Transverse colon (tissue), 4 donors: ENCODE measurements around the gene HOXC9. TPM values are rescaled to one million over a fixed set of nuclear protein-coding genes. Genes with fewer than 3 reads are reported as not detected.

Source experiments
- DNase-seq: peaks from one replicate; pipeline ENCODE4 v3.0.0-alpha.2; 2019
- H3K27ac ChIP-seq, 4 donors: fragments of 200-600 bp; sonication (generic); 2 replicates each; pipeline ENCODE4 v1.5.1; 2016 to 2018; ENCODE audit warnings: inconsistent platforms in 4 of 4
- H3K27me3 ChIP-seq: fragments of 200-600 bp; sonication (generic); 2 replicates; pipeline ENCODE4 v1.5.1; 2017; ENCODE audit warnings: inconsistent platforms
- H3K36me3 ChIP-seq, 4 donors: fragments of 200-600 bp; sonication (generic); 2 replicates each; pipeline ENCODE4 v1.5.1; 2017 to 2019; ENCODE audit warnings: inconsistent platforms in 4 of 4
- H3K4me1 ChIP-seq, 4 donors: fragments of 200-600 bp; sonication (generic); 2 replicates each; pipeline ENCODE4 v1.5.1; 2017 to 2020; ENCODE audit warnings: inconsistent platforms in 4 of 4
- H3K4me3 ChIP-seq, 4 donors: fragments of 200-600 bp; sonication (generic); 1 replicate in 1 of 4; 2 replicates in 3 of 4; pipeline versions ENCODE4 v1.5.1 to v1.6.1; 2017 to 2019; ENCODE audit warnings: inconsistent platforms in 4 of 4
- H3K9me3 ChIP-seq, 2 donors: fragments of 200-600 bp; sonication (generic); 2 replicates each; pipeline ENCODE4 v1.5.1; 2017 to 2019; ENCODE audit warnings: inconsistent platforms in 2 of 2
- CTCF ChIP-seq, 5 experiments: fragments of 200-600 bp in 3 of 5; fragments of 450-650 bp in 2 of 5; sonication (generic) in 3 of 5; IDR thresholded peaks; 1 replicate in 2 of 5; 2 replicates in 3 of 5; pipeline ENCODE4 v1.5.1; 2016 to 2017; ENCODE audit warnings: antibody characterized with exemption in 5 of 5, inconsistent platforms in 3 of 5, mild to moderate bottlenecking in 2 of 5, moderate library complexity in 1 of 5
- EP300 ChIP-seq: sonication (generic); formaldehyde crosslinking; IDR thresholded peaks from one replicate; pipeline ENCODE4 v1.6.1; 2017; ENCODE audit warnings: antibody characterized with exemption, low read depth
- POLR2A ChIP-seq: fragments of 450-650 bp; IDR thresholded peaks from one replicate; pipeline ENCODE4 v1.6.1; 2016; ENCODE audit warnings: antibody characterized with exemption, mild to moderate bottlenecking, moderate library complexity
- POLR2AphosphoS5 ChIP-seq, 3 donors: sonication (generic); formaldehyde crosslinking; IDR thresholded peaks; one replicate each; pipeline ENCODE4 v1.6.1; 2016; ENCODE audit warnings: antibody characterized with exemption in 3 of 3
- WGBS, 2 donors: methylation state at CpG; one replicate each; pipeline ENCODE4 v1.1.5; 2018; ENCODE audit warnings: low coverage in 1 of 2; 5-methylcytosine and 5-hydroxymethylcytosine counted together
- in situ Hi-C, 4 donors: fragments of 200-750 bp; cut with MboI; loops; one replicate each; pipeline versions ENCODE4 v1.15.0 to v1.15.1; 2017; ENCODE audit warnings: low sequenced_read_pairs in 3 of 4, low pct_ligation_motif_present in 1 of 4, low pct_unique_long_range_greater_than_20kb in 1 of 4
- intact Hi-C: fragments of 100-400 bp; cut with DNase I; formaldehyde crosslinking; loops from one replicate; pipeline ENCODE4 v1.15.1; 2023; ENCODE audit warnings: low total_unique reads
- total RNA-seq, 4 donors: library from RNA; depleted of rRNA; stranded (reverse); fragments of >200 nt; gene quantifications; one replicate each; pipeline ENCODE4 v1.1.0, GENCODE V29; 2016

HOXC9 gene
- total RNA-seq, 4 donors from 2014 or later = not detected

- WGBS, 2 donors = 21 to 40% methylated on average over 19 to 35 of the region's 35 CpGs
- intact Hi-C loops (no loop called here), in situ Hi-C loops (loop anchor here in 1 of 4 donors (25.0 kb wide), 1 partner anchor 210 kb away; no protein-coding TSS in a partner anchor)
- no peak overlapping the region for H3K27ac ChIP-seq
- no peaks in the 10 kb centered on the region for H3K36me3 ChIP-seq
- H3K9me3 ChIP-seq = no peaks in the 10 kb centered on the region
- peaks cover 100% of the 10 kb centered on the region for H3K27me3 ChIP-seq
- TF ChIP-seq CTCF (IDR thresholded peaks at IDR 0.05) (no peak), POLR2AphosphoS5 (IDR thresholded peaks at IDR 0.05) (no peak), POLR2A (no peak), EP300 (no peak)
- peaks cover 18 to 39% (median 35%) of the 10 kb centered on the region in 4 donors for H3K4me1 ChIP-seq
- DNase-seq = no peak
- no peak overlapping the region for H3K4me3 ChIP-seq
These were observed 2.5 kb upstream of the HOXC9 start for GRCh38 chr12:53997204-53998109.

- H3K27me3 ChIP-seq = peaks cover 100% of the 10 kb centered on the region
- DNase-seq = no peak
- WGBS, 2 donors = 41% methylated on average over 11 of the region's 11 CpGs; no CpG with 5 or more reads in 1 of the 2 donors
- H3K4me3 ChIP-seq = no peak overlapping the region
- peaks cover 18 to 39% (median 35%) of the 10 kb centered on the region in 4 donors for H3K4me1 ChIP-seq
- H3K27ac ChIP-seq = no peak overlapping the region
- no peaks in the 10 kb centered on the region for H3K36me3 ChIP-seq
- in situ Hi-C loops (loop anchor here in 1 of 4 donors (25.0 kb wide), 1 partner anchor 211 kb away; no protein-coding TSS in a partner anchor), intact Hi-C loops (no loop called here)
- TF ChIP-seq POLR2A = no peak
- no peak for TF ChIP-seq CTCF (IDR thresholded peaks at IDR 0.05)
- TF ChIP-seq EP300 = no peak
- no peak for TF ChIP-seq POLR2AphosphoS5 (IDR thresholded peaks at IDR 0.05)
- H3K9me3 ChIP-seq = no peaks in the 10 kb centered on the region
These were observed 1.7 kb upstream of the HOXC9 start for GRCh38 chr12:53998110-53998899.

- no peak overlapping the region for H3K27ac ChIP-seq
- TF ChIP-seq CTCF (IDR thresholded peaks at IDR 0.05) (no peak), POLR2AphosphoS5 (IDR thresholded peaks at IDR 0.05) (no peak), EP300 (no peak), POLR2A (no peak)
- peaks cover 100% of the 10 kb centered on the region for H3K27me3 ChIP-seq
- intact Hi-C loops = no loop called here
- DNase-seq = no peak
- 12 to 16% methylated on average over 11 to 13 of the region's 13 CpGs for WGBS, 2 donors
- H3K4me1 ChIP-seq = peaks cover 18 to 38% (median 35%) of the 10 kb centered on the region in 4 donors
- no peak overlapping the region for H3K4me3 ChIP-seq
- no peaks in the 10 kb centered on the region for H3K36me3 ChIP-seq
- H3K9me3 ChIP-seq = no peaks in the 10 kb centered on the region
- in situ Hi-C loops = loop anchor here in 1 of 4 donors (25.0 kb wide), 1 partner anchor 212 kb away; no protein-coding TSS in a partner anchor
These were observed 1.1 kb upstream of the HOXC9 start for GRCh38 chr12:53998900-53999236.

GRCh38 chr12:53999559-54000115, 324 bp upstream of the HOXC9 start:
- intact Hi-C loops (no loop called here), in situ Hi-C loops (loop anchor here in 1 of 4 donors (25.0 kb wide), 1 partner anchor 212 kb away; no protein-coding TSS in a partner anchor)
- peak overlapping the region in 1 of 4 donors; percentile 25 for H3K4me3 ChIP-seq
- TF ChIP-seq EP300 (no peak), CTCF (IDR thresholded peaks at IDR 0.05) (no peak), POLR2AphosphoS5 (IDR thresholded peaks at IDR 0.05) (no peak), POLR2A (no peak)
- no peaks in the 10 kb centered on the region for H3K36me3 ChIP-seq
- whole genome bisulfite sequencing, 2 donors = 15% methylated on average over 35 of the region's 35 CpGs; no CpG with 5 or more reads in 1 of the 2 donors
- no peak for DNase-seq
- peaks cover 15 to 30% (median 27%) of the 10 kb centered on the region in 4 donors for H3K4me1 ChIP-seq
- peak overlapping the region in 1 of 4 donors; percentile 26 for H3K27ac ChIP-seq
- peaks cover 100% of the 10 kb centered on the region for H3K27me3 ChIP-seq
- no peaks in the 10 kb centered on the region for H3K9me3 ChIP-seq
